Esophagus muscularis mucosa (tissue), 3 donors: Measurements from ENCODE around the gene FUCA1.

Source experiments
- POLR2A ChIP-seq: fragments of 450-650 bp; IDR thresholded peaks from one replicate; pipeline ENCODE4 v1.6.1; 2017; ENCODE audit warnings: antibody characterized with exemption, moderate library complexity, mild to moderate bottlenecking, low read depth
- POLR2AphosphoS5 ChIP-seq, 2 donors: sonication (generic); formaldehyde crosslinking; IDR thresholded peaks; one replicate each; pipeline ENCODE4 v1.6.1; 2017; ENCODE audit warnings: antibody characterized with exemption in 2 of 2
- TF ChIP-seq, protein P1 (sequence below), 3 experiments: fragments of 200-600 bp in 2 of 3; fragments of 450-650 bp in 1 of 3; sonication (generic) in 2 of 3; IDR thresholded peaks; one replicate each; pipeline ENCODE4 v1.5.1; 2017 to 2019; ENCODE audit warnings: antibody characterized with exemption in 3 of 3, mild to moderate bottlenecking in 2 of 3, moderate library complexity in 1 of 3

DNA sequence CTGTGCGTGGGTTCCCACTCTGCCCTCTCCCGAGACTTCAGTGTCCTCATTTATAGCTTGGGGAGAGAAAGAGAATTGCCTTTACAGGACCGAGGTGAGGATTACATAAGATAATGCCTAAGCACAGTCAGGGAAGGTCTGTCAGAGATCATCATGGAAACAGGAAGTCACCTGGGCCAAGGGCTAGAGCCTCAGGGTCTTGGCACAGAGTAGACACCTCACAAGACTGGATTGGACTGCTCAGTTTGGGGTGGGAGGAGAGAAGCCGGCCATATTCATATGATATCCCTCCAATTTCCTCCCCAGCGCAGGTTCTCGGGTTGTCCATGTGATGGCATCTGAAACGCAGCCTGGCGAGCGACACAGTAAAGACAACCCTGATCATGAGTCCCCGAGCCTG, 41.3 kb upstream of the FUCA1 start:
- TF ChIP-seq POLR2A (no peak), POLR2AphosphoS5 (IDR thresholded peaks at IDR 0.05) (no peak)
- TF ChIP-seq, protein P1, sequence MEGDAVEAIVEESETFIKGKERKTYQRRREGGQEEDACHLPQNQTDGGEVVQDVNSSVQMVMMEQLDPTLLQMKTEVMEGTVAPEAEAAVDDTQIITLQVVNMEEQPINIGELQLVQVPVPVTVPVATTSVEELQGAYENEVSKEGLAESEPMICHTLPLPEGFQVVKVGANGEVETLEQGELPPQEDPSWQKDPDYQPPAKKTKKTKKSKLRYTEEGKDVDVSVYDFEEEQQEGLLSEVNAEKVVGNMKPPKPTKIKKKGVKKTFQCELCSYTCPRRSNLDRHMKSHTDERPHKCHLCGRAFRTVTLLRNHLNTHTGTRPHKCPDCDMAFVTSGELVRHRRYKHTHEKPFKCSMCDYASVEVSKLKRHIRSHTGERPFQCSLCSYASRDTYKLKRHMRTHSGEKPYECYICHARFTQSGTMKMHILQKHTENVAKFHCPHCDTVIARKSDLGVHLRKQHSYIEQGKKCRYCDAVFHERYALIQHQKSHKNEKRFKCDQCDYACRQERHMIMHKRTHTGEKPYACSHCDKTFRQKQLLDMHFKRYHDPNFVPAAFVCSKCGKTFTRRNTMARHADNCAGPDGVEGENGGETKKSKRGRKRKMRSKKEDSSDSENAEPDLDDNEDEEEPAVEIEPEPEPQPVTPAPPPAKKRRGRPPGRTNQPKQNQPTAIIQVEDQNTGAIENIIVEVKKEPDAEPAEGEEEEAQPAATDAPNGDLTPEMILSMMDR (IDR thresholded peaks at IDR 0.05) = no peak
